ENCODE measurements around the gene MPND.

- TF ChIP-seq POLR2AphosphoS5 (IDR thresholded peaks at IDR 0.05; ENCODE audit: low read depth, low read length) = no peak
- no peak for TF ChIP-seq TAF1 (IDR thresholded peaks at IDR 0.05; ENCODE audit: borderline replicate concordance, low read depth, low read length)
These were observed 42.9 kb downstream of the MPND start for GRCh38 chr19:4386041-4386782.

All from GM12892 (cell line).